ENCODE data around the gene PDGFA.

PDGFA gene

GRCh38 chr7:480531-481218 is 39.0 kb downstream of the PDGFA start:
- no peak overlapping the region for H3K4me3 ChIP-seq (ENCODE audit: low read depth, low read length)
- DNase-seq (ENCODE audit: low read depth), result no peak

GRCh38 chr7:479948-480499 is 39.6 kb downstream of the PDGFA start:
- H3K4me3 ChIP-seq (ENCODE audit: low read depth, low read length), result no peak overlapping the region
- DNase-seq (ENCODE audit: low read depth), result no peak

GRCh38 chr7:479115-479947 is 40.3 kb downstream of the PDGFA start:
- no peak overlapping the region for H3K4me3 ChIP-seq (ENCODE audit: low read depth, low read length)
- no peak for DNase-seq (ENCODE audit: low read depth)

- no peak for DNase-seq (ENCODE audit: low read depth)
- no peak overlapping the region for H3K4me3 ChIP-seq (ENCODE audit: low read depth, low read length)
These were observed 41.9 kb downstream of the PDGFA start for GRCh38 chr7:477626-478220.

- no peak overlapping the region for H3K4me3 ChIP-seq (ENCODE audit: low read depth, low read length)
- no peak for DNase-seq (ENCODE audit: low read depth)
These were observed 42.8 kb downstream of the PDGFA start for GRCh38 chr7:476736-477360.

- no peak overlapping the region for H3K4me3 ChIP-seq (ENCODE audit: low read depth, low read length)
- DNase-seq (ENCODE audit: low read depth), result no peak
These were observed 43.6 kb downstream of the PDGFA start for GRCh38 chr7:475951-476441.

- DNase-seq (ENCODE audit: low read depth), result no peak
- no peak overlapping the region for H3K4me3 ChIP-seq (ENCODE audit: low read depth, low read length)
These were observed 44.3 kb downstream of the PDGFA start for GRCh38 chr7:475425-475728.

- no peak overlapping the region for H3K4me3 ChIP-seq (ENCODE audit: low read depth, low read length)
- no peak for DNase-seq (ENCODE audit: low read depth)
These were observed 44.8 kb downstream of the PDGFA start for GRCh38 chr7:474605-475424.

GRCh38 chr7:473870-474604 is 45.6 kb downstream of the PDGFA start:
- H3K4me3 ChIP-seq (ENCODE audit: low read depth, low read length), result no peak overlapping the region
- no peak for DNase-seq (ENCODE audit: low read depth)

- no peak for DNase-seq (ENCODE audit: low read depth)
- no peak overlapping the region for H3K4me3 ChIP-seq (ENCODE audit: low read depth, low read length)
These were observed 46.4 kb downstream of the PDGFA start for GRCh38 chr7:473211-473734.

GRCh38 chr7:472640-472957 is 47.0 kb downstream of the PDGFA start:
- H3K4me3 ChIP-seq (ENCODE audit: low read depth, low read length), result no peak overlapping the region
- DNase-seq (ENCODE audit: low read depth), result no peak

- DNase-seq (ENCODE audit: low read depth), result peak; percentile 86
- no peak overlapping the region for H3K4me3 ChIP-seq (ENCODE audit: low read depth, low read length)
These were observed 47.6 kb downstream of the PDGFA start for GRCh38 chr7:471866-472639.

GRCh38 chr7:471191-471865 is 48.3 kb downstream of the PDGFA start:
- no peak overlapping the region for H3K4me3 ChIP-seq (ENCODE audit: low read depth, low read length)
- no peak for DNase-seq (ENCODE audit: low read depth)

GRCh38 chr7:469563-469961 is 50.1 kb downstream of the PDGFA start:
- no peak for DNase-seq (ENCODE audit: low read depth)
- no peak overlapping the region for H3K4me3 ChIP-seq (ENCODE audit: low read depth, low read length)

GRCh38 chr7:468681-469562 is 50.7 kb downstream of the PDGFA start:
- H3K4me3 ChIP-seq (ENCODE audit: low read depth, low read length), result no peak overlapping the region
- DNase-seq (ENCODE audit: low read depth), result peak; percentile 43

GRCh38 chr7:467856-468545 is 51.6 kb downstream of the PDGFA start:
- H3K4me3 ChIP-seq (ENCODE audit: low read depth, low read length), result no peak overlapping the region
- DNase-seq (ENCODE audit: low read depth), result no peak
